T-helper 17 cell (primary cell): ENCODE measurements around the gene RANBP10. TPM values are rescaled to one million over a fixed set of nuclear protein-coding genes. Genes with fewer than 3 reads are reported as not detected.

Source experiments
- ATAC-seq: fragments of 150-1000 bp; cut with Tn5 transposase; 2 replicates; pipeline ENCODE4 v1.10.0; 2021; ENCODE audit warnings: mild to moderate bottlenecking, moderate library complexity
- DNase-seq, 3 donors: peaks; one replicate each; pipeline versions ENCODE4 v3.0.0 to v3.0.0-alpha.2; 2020 to 2021
- H3K9me3 ChIP-seq: one replicate; pipeline ENCODE4 v1.7.0; 2013; ENCODE audit warnings: low read length, mild to moderate bottlenecking; ENCODE audit not compliant: control insufficient read depth, poor library complexity, severe bottlenecking
- H3K27ac Mint-ChIP-seq: one replicate; pipeline ENCODE4 v1.8.0; 2022; ENCODE audit warnings: mild to moderate bottlenecking, moderate library complexity, mixed read lengths
- H3K27me3 Mint-ChIP-seq: one replicate; pipeline ENCODE4 v1.8.0; 2022; ENCODE audit warnings: mixed read lengths
- H3K36me3 Mint-ChIP-seq: one replicate; pipeline ENCODE4 v1.8.0; 2022; ENCODE audit warnings: low read depth, mixed read lengths
- H3K4me1 Mint-ChIP-seq: one replicate; pipeline ENCODE4 v1.8.0; 2022; ENCODE audit warnings: mild to moderate bottlenecking, mixed read lengths
- H3K4me3 Mint-ChIP-seq: one replicate; pipeline ENCODE4 v1.8.0; 2022; ENCODE audit warnings: mild to moderate bottlenecking, moderate library complexity, mixed read lengths
- total RNA-seq, 4 donors: library from RNA in 2 of 4; stranded (reverse) in 2 of 4; gene quantifications; one replicate each; pipeline ENCODE4 v1.2.3 and lab custom pipeline; 2022 to 2026

Gene RANBP10
- total RNA-seq, 2 donors from 2014 or later: 29.8 to 30.4 TPM

GRCh38 chr16:67677712-67678111 lies 128.6 kb downstream of the RANBP10 start:
- ATAC-seq: no peak
- no peaks in the 10 kb centered on the region for H3K27me3 Mint-ChIP-seq
- H3K4me1 Mint-ChIP-seq: peaks cover 11% of the 10 kb centered on the region
- H3K27ac Mint-ChIP-seq: no peak overlapping the region
- no peaks in the 10 kb centered on the region for H3K9me3 ChIP-seq
- DNase-seq: no peak
- H3K36me3 Mint-ChIP-seq: no peaks in the 10 kb centered on the region
- H3K4me3 Mint-ChIP-seq: no peak overlapping the region

GRCh38 chr16:67676939-67677338 lies 129.4 kb downstream of the RANBP10 start:
- ATAC-seq: no peak

GRCh38 chr16:67676516-67676915 lies 129.8 kb downstream of the RANBP10 start:
- H3K4me3 Mint-ChIP-seq: no peak overlapping the region
- no peaks in the 10 kb centered on the region for H3K9me3 ChIP-seq
- H3K4me1 Mint-ChIP-seq: peaks cover 13% of the 10 kb centered on the region
- DNase-seq: no peak
- no peaks in the 10 kb centered on the region for H3K36me3 Mint-ChIP-seq
- no peak for ATAC-seq
- no peaks in the 10 kb centered on the region for H3K27me3 Mint-ChIP-seq
- no peak overlapping the region for H3K27ac Mint-ChIP-seq

More at GRCh38 chr16:67676939-67677338, 129.4 kb downstream of the RANBP10 start:
- Mint-ChIP-seq H3K4me1 (peaks cover 13% of the 10 kb centered on the region), H3K36me3 (no peaks in the 10 kb centered on the region), H3K4me3 (no peak overlapping the region), H3K27ac (no peak overlapping the region), H3K27me3 (no peaks in the 10 kb centered on the region)
- no peaks in the 10 kb centered on the region for H3K9me3 ChIP-seq
- DNase-seq: no peak

- no peak overlapping the region for H3K27ac Mint-ChIP-seq
- no peaks in the 10 kb centered on the region for H3K36me3 Mint-ChIP-seq
- H3K4me1 Mint-ChIP-seq: peaks cover 13% of the 10 kb centered on the region
- ATAC-seq (no peak), DNase-seq (no peak)
- H3K27me3 Mint-ChIP-seq: no peaks in the 10 kb centered on the region
- no peak overlapping the region for H3K4me3 Mint-ChIP-seq
- H3K9me3 ChIP-seq: no peaks in the 10 kb centered on the region
Observed at GRCh38 chr16:67675999-67676398, 130.4 kb downstream of the RANBP10 start.

GRCh38 chr16:67675579-67675935 lies 130.8 kb downstream of the RANBP10 start:
- Mint-ChIP-seq H3K27me3 (no peaks in the 10 kb centered on the region), H3K4me3 (no peak overlapping the region), H3K4me1 (peaks cover 13% of the 10 kb centered on the region), H3K36me3 (no peaks in the 10 kb centered on the region), H3K27ac (no peak overlapping the region)
- no peak for DNase-seq
- H3K9me3 ChIP-seq: no peaks in the 10 kb centered on the region
- ATAC-seq: no peak

GRCh38 chr16:67674851-67675578 lies 131.3 kb downstream of the RANBP10 start:
- no peak overlapping the region for H3K4me3 Mint-ChIP-seq
- no peaks in the 10 kb centered on the region for H3K27me3 Mint-ChIP-seq
- ATAC-seq (no peak), DNase-seq (no peak)
- H3K4me1 Mint-ChIP-seq: peaks cover 13% of the 10 kb centered on the region
- no peaks in the 10 kb centered on the region for H3K9me3 ChIP-seq
- peak overlapping the region; percentile 88 for H3K27ac Mint-ChIP-seq
- H3K36me3 Mint-ChIP-seq: no peaks in the 10 kb centered on the region

- no peak overlapping the region for H3K4me3 Mint-ChIP-seq
- peaks cover 13% of the 10 kb centered on the region for H3K4me1 Mint-ChIP-seq
- no peaks in the 10 kb centered on the region for H3K36me3 Mint-ChIP-seq
- ATAC-seq (peak; percentile 7), DNase-seq (no peak)
- H3K27ac Mint-ChIP-seq: peak overlapping the region; percentile 88
- no peaks in the 10 kb centered on the region for H3K9me3 ChIP-seq
- no peaks in the 10 kb centered on the region for H3K27me3 Mint-ChIP-seq
Observed at GRCh38 chr16:67673712-67674580, 132.4 kb downstream of the RANBP10 start.

Other genes with a start within 250 kb of the RANBP10 start
- gene CTCF, start 244.0 kb downstream of the RANBP10 start, total RNA-seq: 10 to 100 TPM; 48.5 to 57.8 TPM
- 100 to 1,000 TPM; 144 to 145 TPM for gene CARMIL2, start 161.4 kb downstream of the RANBP10 start, total RNA-seq
- gene ACD, start 146.3 kb downstream of the RANBP10 start, total RNA-seq: 10 to 100 TPM; 29.5 to 38.7 TPM
- gene PARD6A, start 145.6 kb downstream of the RANBP10 start, total RNA-seq: 1 to 10 TPM; 6.3 to 7.9 TPM
- 1 to 10 TPM; 6.1 to 6.8 TPM for gene ENKD1, start 139.8 kb downstream of the RANBP10 start, total RNA-seq
- gene C16orf86, start 139.7 kb downstream of the RANBP10 start, total RNA-seq: 1 to 10 TPM; 2.9 to 5.1 TPM
- gene GFOD2, start 87.2 kb downstream of the RANBP10 start, total RNA-seq: 10 to 100 TPM; 11.7 to 14.7 TPM
- under 1 TPM; 0.62 to 0.63 TPM for gene TSNAXIP1, start 329 bp upstream of the RANBP10 start, total RNA-seq
- 10 to 100 TPM; 31.2 to 33.1 TPM for gene THAP11, start 35.8 kb upstream of the RANBP10 start, total RNA-seq
- gene NUTF2, start 40.4 kb upstream of the RANBP10 start, total RNA-seq: 10 to 100 TPM; 46.6 to 66.8 TPM
- gene CENPT, start 41.1 kb upstream of the RANBP10 start, total RNA-seq: 10 to 100 TPM; 75.3 to 77.0 TPM
- 100 to 1,000 TPM in 1 of 2 donors, 10 to 100 TPM in 1; 99.0 to 105 TPM for gene EDC4, start 66.5 kb upstream of the RANBP10 start, total RNA-seq
- gene NRN1L, start 78.3 kb upstream of the RANBP10 start, total RNA-seq: 1 to 10 TPM; 2.5 to 2.6 TPM
- gene PSKH1, start 86.7 kb upstream of the RANBP10 start, total RNA-seq: 10 to 100 TPM; 14.5 to 15.5 TPM
- 1 to 10 TPM; 6.7 to 8.4 TPM for gene CTRL, start 125.3 kb upstream of the RANBP10 start, total RNA-seq
- 100 to 1,000 TPM in 1 of 2 donors, 10 to 100 TPM in 1; 93.7 to 119 TPM for gene PSMB10, start 130.3 kb upstream of the RANBP10 start, total RNA-seq
- gene LCAT, start 137.6 kb upstream of the RANBP10 start, total RNA-seq: 1 to 10 TPM; 4.6 to 5.7 TPM
- 10 to 100 TPM; 19.5 to 24.3 TPM for gene SLC12A4, start 162.1 kb upstream of the RANBP10 start, total RNA-seq
- gene DPEP3, start 173.9 kb upstream of the RANBP10 start, total RNA-seq: under 1 TPM; 0.22 to 0.68 TPM
- 10 to 100 TPM; 42.7 to 51.2 TPM for gene DPEP2, start 192.9 kb upstream of the RANBP10 start, total RNA-seq
- gene DPEP2NB, start 209.4 kb upstream of the RANBP10 start, total RNA-seq: not detected
- gene DDX28, start 216.7 kb upstream of the RANBP10 start, total RNA-seq: 10 to 100 TPM; 13.2 to 14.8 TPM
- 10 to 100 TPM; 12.0 to 12.3 TPM for gene DUS2, start 216.7 kb upstream of the RANBP10 start, total RNA-seq